Heart right ventricle (tissue), 16 donors: ENCODE measurements around the gene DENND1A. TPM values are rescaled to one million over a fixed set of nuclear protein-coding genes. Genes with fewer than 3 reads are reported as not detected.

ENCODE experiments used
- ATAC-seq, 8 donors: fragments of 200-7000 bp; cut with Tn5 transposase; one replicate each; pipeline ENCODE4 v1.9.1; 2020; ENCODE audit warnings: mild to moderate bottlenecking in 8 of 8, moderate library complexity in 8 of 8, moderate number of reproducible peaks in 1 of 8
- DNase-seq, 2 donors: peaks; one replicate each; pipeline ENCODE4 v3.0.0-alpha.2; 2020
- H3K27ac ChIP-seq, 10 donors: fragments of 200-600 bp; sonication (generic) in 2 of 10; one replicate each; pipeline versions ENCODE4 v1.5.0 to v1.8.0; 2020 to 2022; ENCODE audit warnings: mild to moderate bottlenecking in 3 of 10
- H3K27me3 ChIP-seq, 7 donors: fragments of 200-600 bp; one replicate each; pipeline ENCODE4 v1.8.0; 2021 to 2022; ENCODE audit warnings: mild to moderate bottlenecking in 2 of 7
- H3K36me3 ChIP-seq, 9 donors: fragments of 200-600 bp; sonication (generic) in 1 of 9; one replicate each; pipeline versions ENCODE4 v1.5.0 to v1.8.0; 2020 to 2022; ENCODE audit warnings: mild to moderate bottlenecking in 2 of 9
- H3K4me1 ChIP-seq, 9 donors: fragments of 200-600 bp; sonication (generic) in 1 of 9; one replicate each; pipeline versions ENCODE4 v1.5.0 to v1.8.0; 2020 to 2022; ENCODE audit warnings: mild to moderate bottlenecking in 4 of 9
- H3K4me3 ChIP-seq, 10 donors: fragments of 200-600 bp; sonication (generic) in 2 of 10; one replicate each; pipeline versions ENCODE4 v1.5.0 to v1.8.0; 2020 to 2022; ENCODE audit warnings: mild to moderate bottlenecking in 7 of 10, moderate library complexity in 2 of 10
- H3K9me3 ChIP-seq, 11 donors: fragments of 200-600 bp in 10 of 11; sonication (generic) in 2 of 11; one replicate each; pipeline versions ENCODE4 v1.5.0 to v1.8.0; 2013 to 2022; ENCODE audit warnings: mild to moderate bottlenecking in 2 of 11, control low read depth in 1 of 11, moderate library complexity in 1 of 11
- WGBS, 2 donors: extraction: QIAGEN DNeasy Blood & Tissue Kit; methylation state at CpG; one replicate each; pipeline ENCODE4 v1.1.7; 2013; ENCODE audit warnings: inconsistent platforms in 1 of 2; 5-methylcytosine and 5-hydroxymethylcytosine counted together
- intact Hi-C, 10 donors: fragments of 100-400 bp; cut with DNase I; formaldehyde crosslinking; loops; one replicate each; pipeline versions ENCODE4 v1.11.1 to v1.14.2; 2022
- polyA plus RNA-seq, 2 donors: library from polyadenylated mRNA; stranded (reverse); fragments of 200-250 nt; gene quantifications; one replicate each; pipeline ENCODE4 v1.2.3, GENCODE V29; 2013
- total RNA-seq, 10 donors: library from RNA; stranded (reverse); fragmentation: NEBNext Ultra II Directional in 3 of 10; extraction: Animal tissue kit (Norgen Biotek cat#: 25700) in 3 of 10; gene quantifications; one replicate each; pipeline versions ENCODE4 v1.2.1 to v1.2.4, GENCODE V29; 2021 to 2023
- TF ChIP-seq, protein P1 (sequence below), 9 donors: fragments of 200-600 bp; sonication (generic) in 2 of 9; IDR thresholded peaks; one replicate each; pipeline versions ENCODE4 v1.5.0 to v1.8.0; 2021 to 2022; ENCODE audit warnings: antibody characterized with exemption in 9 of 9, mild to moderate bottlenecking in 5 of 9, moderate library complexity in 1 of 9
- donor health status: Arrhythmogenic right ventricular cardiomyopathy.
- donor health status: ischemic (EF 13 %, LVEDD 7.1; RV severe dilation, severe dysfunction).
- donor health status: healthy with polysubstance abuse.
- donor health status: DM: no; HTN: yes; CAD: no.
- donor health status: DM: no; HTN: no; CAD: no.
- donor health status: ischemic (EF 25% LVEDD 6.9; RV normal size, moderate dysfunction).
- donor health status: ischemic (EF 25% LVEDD 5.7; RV mildly dilated, moderate dysfunction).
- donor health status: healthy.
- donor health status: DM: yes; HTN: yes; CAD: no.
- donor health status: Ischemic cardiomyopathy.
- donor health status: ischemic (EF 35%, LVEDD 5.7; RV mildly dilated, moderate dysfunction).
- donor health status: nonischemic (EF 11% LVEDD 7.7; RV severe dilation, severe dysfunction).
- donor health status: DM: yes; HTN: yes; CAD: no.
- donor health status: PGD.
- donor health status: ischemic (EF 29% LVEDD 5.4; RV normal size, mild dysfunction).
- donor health status: nonischemic (EF 23%, LVEDD 6.1; RV moderate dilation, normal function).

The DENND1A gene
- total and polyA plus RNA-seq, 12 donors = 7.3 to 19.6 (median 12.2) TPM

- H3K4me1 ChIP-seq = peaks cover 0 to 7% (median 0%) of the 10 kb centered on the region in 9 donors
- DNase-seq (no peak), ATAC-seq (no peak)
- no peaks in the 10 kb centered on the region for H3K27me3 ChIP-seq
- TF ChIP-seq, protein P1, sequence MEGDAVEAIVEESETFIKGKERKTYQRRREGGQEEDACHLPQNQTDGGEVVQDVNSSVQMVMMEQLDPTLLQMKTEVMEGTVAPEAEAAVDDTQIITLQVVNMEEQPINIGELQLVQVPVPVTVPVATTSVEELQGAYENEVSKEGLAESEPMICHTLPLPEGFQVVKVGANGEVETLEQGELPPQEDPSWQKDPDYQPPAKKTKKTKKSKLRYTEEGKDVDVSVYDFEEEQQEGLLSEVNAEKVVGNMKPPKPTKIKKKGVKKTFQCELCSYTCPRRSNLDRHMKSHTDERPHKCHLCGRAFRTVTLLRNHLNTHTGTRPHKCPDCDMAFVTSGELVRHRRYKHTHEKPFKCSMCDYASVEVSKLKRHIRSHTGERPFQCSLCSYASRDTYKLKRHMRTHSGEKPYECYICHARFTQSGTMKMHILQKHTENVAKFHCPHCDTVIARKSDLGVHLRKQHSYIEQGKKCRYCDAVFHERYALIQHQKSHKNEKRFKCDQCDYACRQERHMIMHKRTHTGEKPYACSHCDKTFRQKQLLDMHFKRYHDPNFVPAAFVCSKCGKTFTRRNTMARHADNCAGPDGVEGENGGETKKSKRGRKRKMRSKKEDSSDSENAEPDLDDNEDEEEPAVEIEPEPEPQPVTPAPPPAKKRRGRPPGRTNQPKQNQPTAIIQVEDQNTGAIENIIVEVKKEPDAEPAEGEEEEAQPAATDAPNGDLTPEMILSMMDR (IDR thresholded peaks at IDR 0.05) = no peak
- no peaks in the 10 kb centered on the region for H3K9me3 ChIP-seq
- intact Hi-C loops = no loop called here
- WGBS, 2 donors = 65 to 89% methylated on average over 3 of the region's 3 CpGs
- H3K36me3 ChIP-seq = peaks cover 0 to 65% (median 4%) of the 10 kb centered on the region in 9 donors
- no peak overlapping the region for H3K4me3 ChIP-seq
- H3K27ac ChIP-seq = no peak overlapping the region
These were observed 475.6 kb downstream of the DENND1A start for GRCh38 chr9:123454361-123454760.

DNA sequence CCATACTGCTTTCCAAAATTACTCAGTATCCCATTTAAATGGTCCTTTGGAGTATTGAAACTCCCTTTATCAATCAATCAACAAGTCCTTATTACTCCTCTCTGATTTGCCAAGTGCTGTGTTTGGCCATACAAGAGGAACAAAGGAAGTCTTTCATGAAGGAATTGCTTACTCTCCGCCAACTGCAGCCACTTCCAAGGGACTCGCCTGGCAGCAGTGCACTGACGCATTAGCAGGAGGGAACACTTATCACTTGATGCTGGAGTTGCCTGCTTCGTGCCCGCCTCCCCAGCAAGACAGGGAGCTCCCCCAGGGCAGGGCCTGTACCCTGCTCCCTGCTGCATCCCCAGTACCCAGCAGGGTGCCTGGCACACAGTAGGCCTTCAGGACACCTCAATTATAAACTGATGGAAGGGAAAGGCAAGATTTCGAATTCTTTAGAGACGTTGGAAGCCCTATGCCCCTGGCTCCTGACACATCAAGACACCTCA lies 476.1 kb downstream of the DENND1A start:
- peaks cover 0 to 65% (median 4%) of the 10 kb centered on the region in 9 donors for H3K36me3 ChIP-seq
- H3K27ac ChIP-seq = no peak overlapping the region
- peak; percentile 59 to 78 (median 66) for ATAC-seq
- 78 to 82% methylated on average over 7 of the region's 7 CpGs for WGBS, 2 donors
- intact Hi-C loops = no loop called here
- peak; percentile 32 to 50 for DNase-seq
- TF ChIP-seq, protein P1 (IDR thresholded peaks at IDR 0.05) = no peak
- H3K4me1 ChIP-seq = peaks cover 0 to 7% (median 0%) of the 10 kb centered on the region in 9 donors
- H3K9me3 ChIP-seq = no peaks in the 10 kb centered on the region
- H3K4me3 ChIP-seq = no peak overlapping the region
- H3K27me3 ChIP-seq = no peaks in the 10 kb centered on the region

DNA sequence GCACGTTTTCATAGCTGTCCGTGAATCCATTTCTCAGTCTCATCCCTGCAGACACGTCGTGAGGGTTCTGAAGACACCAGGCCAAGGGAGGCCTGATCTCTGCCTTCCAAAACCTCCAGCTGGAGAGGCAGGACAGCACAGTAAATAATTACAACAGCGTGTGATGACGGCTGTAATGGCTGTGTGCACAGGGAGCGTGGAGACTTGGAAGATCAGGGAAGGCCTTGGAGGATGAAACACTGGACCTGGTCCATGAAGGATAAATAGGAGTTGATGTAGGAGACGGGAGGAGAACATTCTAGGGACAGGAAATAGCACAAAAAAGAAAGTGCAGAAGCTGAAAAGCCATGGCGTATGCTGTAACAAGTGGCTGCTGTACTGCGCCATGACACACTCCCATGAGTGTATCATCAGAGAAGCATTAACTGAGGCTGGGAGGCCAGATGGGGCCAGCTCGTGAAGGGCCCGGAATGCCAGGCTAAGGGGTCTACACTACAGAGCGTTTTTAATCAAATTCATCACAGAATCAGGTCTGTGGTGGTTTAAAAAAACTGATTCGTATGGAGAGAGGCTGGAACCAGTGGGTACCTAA lies 476.8 kb downstream of the DENND1A start:
- Histone ChIP-seq H3K4me3 (no peak overlapping the region), H3K36me3 (peaks cover 0 to 65% (median 4%) of the 10 kb centered on the region in 9 donors), H3K4me1 (peaks cover 0 to 12% (median 0%) of the 10 kb centered on the region in 9 donors), H3K27me3 (no peaks in the 10 kb centered on the region), H3K9me3 (no peaks in the 10 kb centered on the region), H3K27ac (peak overlapping the region in 2 of 10 donors; percentile 15 to 20)
- intact Hi-C loops = no loop called here
- TF ChIP-seq, protein P1 (IDR thresholded peaks at IDR 0.05) = no peak
- 82 to 84% methylated on average over 14 of the region's 14 CpGs for WGBS, 2 donors
- ATAC-seq (peak in 5 of 8 donors; percentile 13 to 54 (median 27)), DNase-seq (no peak)

- peaks cover 0 to 58% (median 4%) of the 10 kb centered on the region in 9 donors for H3K36me3 ChIP-seq
- no peaks in the 10 kb centered on the region for H3K27me3 ChIP-seq
- TF ChIP-seq, protein P1 (IDR thresholded peaks at IDR 0.05) = no peak
- DNase-seq = no peak
- no peaks in the 10 kb centered on the region for H3K9me3 ChIP-seq
- H3K4me1 ChIP-seq = peaks cover 0 to 8% (median 0%) of the 10 kb centered on the region in 9 donors
- 74 to 77% methylated on average over 6 of the region's 6 CpGs for WGBS, 2 donors
- no peak overlapping the region for H3K27ac ChIP-seq
- ATAC-seq = no peak
- intact Hi-C loops = no loop called here
- H3K4me3 ChIP-seq = no peak overlapping the region
These were observed 478.9 kb downstream of the DENND1A start for GRCh38 chr9:123450996-123451395.
